HEK293 (cell line): ENCODE measurements around the gene OPA1.

ENCODE experiments used
- CTCF ChIA-PET: fragments of 350-600 bp; formaldehyde crosslinking; extraction: SDS; loops from one replicate; lab custom pipeline; 2021; ENCODE audit warnings: antibody characterized with exemption; lab: Yijun Ruan, JAX
- POLR2A ChIA-PET: fragments of 300-600 bp; formaldehyde crosslinking; extraction: SDS; loops from one replicate; lab custom pipeline; 2020; ENCODE audit warnings: antibody characterized with exemption, inconsistent platforms; lab: Yijun Ruan, JAX
- H3K27ac ChIP-seq: fragments of 200-500 bp; sonication (Bioruptor generic); 2 replicates; pipeline ENCODE4 v1.5.1; 2014; ENCODE audit warnings: low read depth, low read length, control low read depth, inconsistent platforms; ENCODE audit errors: extremely low read depth
- H3K36me3 ChIP-seq, 2 experiments: fragments of 200-500 bp in 1 of 2; sonication (Bioruptor generic) in 1 of 2; 1 replicate in 1 of 2; 2 replicates in 1 of 2; pipeline ENCODE4 v1.5.1; 2014 to 2017; ENCODE audit warnings: inconsistent platforms in 2 of 2, low read length in 2 of 2; ENCODE audit not compliant: control insufficient read depth in 2 of 2, insufficient read depth in 1 of 2
- H3K4me1 ChIP-seq: fragments of 200-500 bp; sonication (Bioruptor generic); 2 replicates; pipeline ENCODE4 v1.5.1; 2014; ENCODE audit warnings: mild to moderate bottlenecking, low read length, inconsistent platforms; ENCODE audit not compliant: control insufficient read depth, insufficient read depth
- H3K4me3 ChIP-seq: 2 replicates; pipeline ENCODE4 v1.5.1; 2011; ENCODE audit warnings: low read depth, mild to moderate bottlenecking, control low read depth, low read length, moderate library complexity
- H3K9me3 ChIP-seq: fragments of 200-500 bp; sonication (Bioruptor generic); 2 replicates; pipeline ENCODE4 v1.5.1; 2014; ENCODE audit warnings: low read depth, low read length, inconsistent platforms; ENCODE audit not compliant: control insufficient read depth, insufficient read depth
- FEZF1 ChIP-seq: fragments of 450-650 bp; formaldehyde crosslinking; IDR thresholded peaks from 2 replicates; pipeline ENCODE4 v1.5.1; 2016; ENCODE audit warnings: missing biosample characterization, missing genetic modification characterization
- HOXC10 ChIP-seq: sonication (generic); formaldehyde crosslinking; IDR thresholded peaks from 2 replicates; pipeline ENCODE4 v1.8.1; 2023; ENCODE audit warnings: mild to moderate bottlenecking, missing genetic modification reagents
- KLF7 ChIP-seq: fragments of 450-650 bp; formaldehyde crosslinking; IDR thresholded peaks from 2 replicates; pipeline ENCODE4 v1.5.1; 2016; ENCODE audit warnings: missing biosample characterization, missing genetic modification characterization, borderline replicate concordance
- MZF1 ChIP-seq: fragments of 450-650 bp; formaldehyde crosslinking; IDR thresholded peaks from 2 replicates; pipeline ENCODE4 v1.5.1; 2017; ENCODE audit warnings: missing biosample characterization, missing genetic modification characterization, borderline replicate concordance
- ZBTB7A ChIP-seq: fragments of 450-650 bp; formaldehyde crosslinking; IDR thresholded peaks from 2 replicates; pipeline ENCODE4 v1.5.1; 2016; ENCODE audit warnings: low read depth, missing biosample characterization, missing genetic modification characterization
- ZFP37 ChIP-seq: fragments of 450-650 bp; formaldehyde crosslinking; IDR thresholded peaks from 2 replicates; pipeline ENCODE4 v1.5.1; 2016; ENCODE audit warnings: missing biosample characterization, missing genetic modification characterization
- ZNF121 ChIP-seq: fragments of 450-650 bp; formaldehyde crosslinking; IDR thresholded peaks from 2 replicates; pipeline ENCODE4 v1.5.1; 2016; ENCODE audit warnings: missing biosample characterization, missing genetic modification characterization
- ZNF138 ChIP-seq: fragments of 450-650 bp; formaldehyde crosslinking; IDR thresholded peaks from 2 replicates; pipeline ENCODE4 v1.5.1; 2016; ENCODE audit warnings: missing biosample characterization, missing genetic modification characterization, borderline replicate concordance
- ZNF140 ChIP-seq: fragments of 450-650 bp; formaldehyde crosslinking; IDR thresholded peaks from 2 replicates; pipeline ENCODE4 v1.5.1; 2016; ENCODE audit warnings: missing biosample characterization, missing genetic modification characterization
- ZNF146 ChIP-seq: fragments of 450-650 bp; formaldehyde crosslinking; IDR thresholded peaks from 2 replicates; pipeline ENCODE4 v1.5.1; 2016; ENCODE audit warnings: missing biosample characterization, missing genetic modification characterization
- ZNF169 ChIP-seq: fragments of 450-650 bp; formaldehyde crosslinking; IDR thresholded peaks from 2 replicates; pipeline ENCODE4 v1.5.1; 2016; ENCODE audit warnings: missing biosample characterization, missing genetic modification characterization
- ZNF394 ChIP-seq: fragments of 450-650 bp; formaldehyde crosslinking; IDR thresholded peaks from 2 replicates; pipeline ENCODE4 v1.5.1; 2016; ENCODE audit warnings: missing biosample characterization, missing genetic modification characterization, mild to moderate bottlenecking, moderate library complexity, borderline replicate concordance
- ZNF433 ChIP-seq: fragments of 450-650 bp; formaldehyde crosslinking; IDR thresholded peaks from 2 replicates; pipeline ENCODE4 v1.5.1; 2016; ENCODE audit warnings: missing biosample characterization, missing genetic modification characterization, low read depth
- ZNF513 ChIP-seq: fragments of 450-650 bp; IDR thresholded peaks from 2 replicates; pipeline ENCODE4 v1.5.1; 2018; ENCODE audit warnings: missing biosample characterization, missing genetic modification characterization
- ZNF514 ChIP-seq: fragments of 450-650 bp; formaldehyde crosslinking; IDR thresholded peaks from 2 replicates; pipeline ENCODE4 v1.5.1; 2016; ENCODE audit warnings: missing biosample characterization, missing genetic modification characterization
- ZNF548 ChIP-seq: fragments of 450-650 bp; formaldehyde crosslinking; IDR thresholded peaks from 2 replicates; pipeline ENCODE4 v1.5.1; 2016; ENCODE audit warnings: missing biosample characterization, missing genetic modification characterization
- ZNF560 ChIP-seq: fragments of 450-650 bp; formaldehyde crosslinking; IDR thresholded peaks from 2 replicates; pipeline ENCODE4 v1.5.1; 2017; ENCODE audit warnings: missing biosample characterization, missing genetic modification characterization, borderline replicate concordance
- ZNF777 ChIP-seq: fragments of 450-650 bp; formaldehyde crosslinking; IDR thresholded peaks from 2 replicates; pipeline ENCODE4 v1.5.1; 2017; ENCODE audit warnings: missing biosample characterization, missing genetic modification characterization, borderline replicate concordance
- ZNF792 ChIP-seq: fragments of 450-650 bp; formaldehyde crosslinking; IDR thresholded peaks from 2 replicates; pipeline ENCODE4 v1.5.1; 2016; ENCODE audit warnings: missing biosample characterization, missing genetic modification characterization
- ZNF837 ChIP-seq: fragments of 450-650 bp; formaldehyde crosslinking; IDR thresholded peaks from 2 replicates; pipeline ENCODE4 v1.5.1; 2016; ENCODE audit warnings: missing biosample characterization, missing genetic modification characterization
- ZSCAN30 ChIP-seq: fragments of 450-650 bp; IDR thresholded peaks from 2 replicates; pipeline ENCODE4 v1.5.1; 2018; ENCODE audit warnings: missing biosample characterization, mild to moderate bottlenecking, missing genetic modification characterization, moderate library complexity
- ZXDB ChIP-seq: fragments of 450-650 bp; formaldehyde crosslinking; IDR thresholded peaks from 2 replicates; pipeline ENCODE4 v1.5.1; 2016; ENCODE audit warnings: missing biosample characterization, missing genetic modification characterization
- TF ChIP-seq, protein P1 (sequence below): fragments of 450-650 bp; formaldehyde crosslinking; IDR thresholded peaks from 2 replicates; pipeline ENCODE4 v1.5.1; 2017; ENCODE audit warnings: missing biosample characterization, missing genetic modification characterization
- TF ChIP-seq, protein P2 (sequence below): fragments of 450-650 bp; formaldehyde crosslinking; IDR thresholded peaks from 2 replicates; pipeline ENCODE4 v1.5.1; 2016; ENCODE audit warnings: missing biosample characterization, missing genetic modification characterization
- TF ChIP-seq, protein P3 (sequence below): IDR thresholded peaks from 2 replicates; pipeline ENCODE4 v1.6.1; 2011; ENCODE audit warnings: mild to moderate bottlenecking, low read depth, low read length, borderline replicate concordance

Gene OPA1

GRCh38 chr3:193729088-193729465 is 136.1 kb downstream of the OPA1 start:
- Histone ChIP-seq H3K4me1 (no peaks in the 10 kb centered on the region), H3K4me3 (no peak overlapping the region), H3K9me3 (no peaks in the 10 kb centered on the region), H3K27ac (no peak overlapping the region), H3K36me3 (no peaks in the 10 kb centered on the region)
- ChIA-PET POLR2A (no interaction called here), CTCF (no interaction called here)
- TF ChIP-seq, protein P1, sequence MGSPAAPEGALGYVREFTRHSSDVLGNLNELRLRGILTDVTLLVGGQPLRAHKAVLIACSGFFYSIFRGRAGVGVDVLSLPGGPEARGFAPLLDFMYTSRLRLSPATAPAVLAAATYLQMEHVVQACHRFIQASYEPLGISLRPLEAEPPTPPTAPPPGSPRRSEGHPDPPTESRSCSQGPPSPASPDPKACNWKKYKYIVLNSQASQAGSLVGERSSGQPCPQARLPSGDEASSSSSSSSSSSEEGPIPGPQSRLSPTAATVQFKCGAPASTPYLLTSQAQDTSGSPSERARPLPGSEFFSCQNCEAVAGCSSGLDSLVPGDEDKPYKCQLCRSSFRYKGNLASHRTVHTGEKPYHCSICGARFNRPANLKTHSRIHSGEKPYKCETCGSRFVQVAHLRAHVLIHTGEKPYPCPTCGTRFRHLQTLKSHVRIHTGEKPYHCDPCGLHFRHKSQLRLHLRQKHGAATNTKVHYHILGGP = no peak
- TF ChIP-seq ZNF121 (tag by site-specific recombination) (no peak), FEZF1 (tag by site-specific recombination) (no peak), ZNF394 (tag by site-specific recombination) (no peak), MZF1 (tag by site-specific recombination) (no peak), ZNF777 (tag by site-specific recombination) (no peak), ZNF433 (tag by site-specific recombination) (no peak), ZFP37 (tag by site-specific recombination) (no peak), ZNF140 (tag by site-specific recombination) (no peak), ZNF548 (tag by site-specific recombination) (no peak), ZNF169 (tag by site-specific recombination) (no peak), ZSCAN30 (no peak)

DNA sequence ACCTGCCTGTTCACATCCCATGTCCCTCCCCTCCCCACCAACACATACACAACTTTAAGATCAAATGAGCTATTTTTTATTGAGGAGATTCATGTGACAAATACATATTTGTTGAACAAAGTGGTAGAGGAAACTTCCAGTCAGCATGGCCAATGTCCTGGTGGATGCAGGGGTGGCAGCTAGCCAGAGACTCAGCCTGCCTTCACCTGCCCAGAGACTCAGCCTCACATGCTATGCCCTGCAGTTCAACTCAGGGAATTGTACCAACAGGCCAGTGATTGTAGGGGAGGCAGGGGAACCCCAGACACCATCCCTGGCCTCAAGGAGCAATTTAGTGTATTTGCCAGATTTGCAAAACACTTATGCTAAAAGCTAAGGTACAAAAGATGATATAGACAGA is 136.6 kb downstream of the OPA1 start:
- Histone ChIP-seq H3K4me3 (no peak overlapping the region), H3K4me1 (no peaks in the 10 kb centered on the region), H3K9me3 (no peaks in the 10 kb centered on the region), H3K36me3 (no peaks in the 10 kb centered on the region)
- ChIA-PET CTCF (interaction anchor here (0.6 kb wide), 1 partner anchor 406 kb away, joined by 3 read pairs; no protein-coding TSS in a partner anchor), POLR2A (interaction anchor here (0.5 kb wide), 1 partner anchor 9 kb away, joined by 5 read pairs; no protein-coding TSS in a partner anchor)
- TF ChIP-seq, protein P2, sequence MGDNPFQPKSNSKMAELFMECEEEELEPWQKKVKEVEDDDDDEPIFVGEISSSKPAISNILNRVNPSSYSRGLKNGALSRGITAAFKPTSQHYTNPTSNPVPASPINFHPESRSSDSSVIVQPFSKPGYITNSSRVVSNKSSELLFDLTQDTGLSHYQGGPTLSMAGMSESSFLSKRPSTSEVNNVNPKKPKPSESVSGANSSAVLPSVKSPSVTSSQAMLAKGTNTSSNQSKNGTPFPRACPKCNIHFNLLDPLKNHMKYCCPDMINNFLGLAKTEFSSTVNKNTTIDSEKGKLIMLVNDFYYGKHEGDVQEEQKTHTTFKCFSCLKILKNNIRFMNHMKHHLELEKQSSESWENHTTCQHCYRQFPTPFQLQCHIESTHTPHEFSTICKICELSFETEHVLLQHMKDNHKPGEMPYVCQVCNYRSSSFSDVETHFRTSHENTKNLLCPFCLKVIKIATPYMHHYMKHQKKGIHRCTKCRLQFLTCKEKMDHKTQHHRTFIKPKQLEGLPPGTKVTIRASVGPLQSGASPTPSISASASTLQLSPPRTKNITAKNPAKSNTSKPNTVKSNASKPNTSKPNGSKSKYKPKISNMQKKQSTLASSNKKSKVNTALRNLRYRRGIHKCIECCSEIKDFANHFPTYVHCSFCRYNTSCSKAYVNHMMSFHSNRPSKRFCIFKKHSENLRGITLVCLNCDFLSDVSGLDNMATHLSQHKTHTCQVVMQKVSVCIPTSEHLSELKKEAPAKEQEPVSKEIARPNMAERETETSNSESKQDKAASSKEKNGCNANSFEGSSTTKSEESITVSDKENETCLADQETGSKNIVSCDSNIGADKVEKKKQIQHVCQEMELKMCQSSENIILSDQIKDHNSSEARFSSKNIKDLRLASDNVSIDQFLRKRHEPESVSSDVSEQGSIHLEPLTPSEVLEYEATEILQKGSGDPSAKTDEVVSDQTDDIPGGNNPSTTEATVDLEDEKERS (tag by site-specific recombination) = no peak
- TF ChIP-seq ZNF138 (tag by site-specific recombination) (no peak), KLF7 (no peak), ZNF514 (tag by site-specific recombination) (no peak), ZNF560 (tag by site-specific recombination) (no peak), ZNF513 (no peak), ZBTB7A (no peak), ZNF792 (tag by site-specific recombination) (no peak), ZNF146 (tag by site-specific recombination) (no peak), ZXDB (tag by site-specific recombination) (no peak), HOXC10 (CRISPR knock-in tag) (no peak), ZNF837 (tag by site-specific recombination) (no peak)
- TF ChIP-seq, protein P1 = no peak
- TF ChIP-seq, protein P3, sequence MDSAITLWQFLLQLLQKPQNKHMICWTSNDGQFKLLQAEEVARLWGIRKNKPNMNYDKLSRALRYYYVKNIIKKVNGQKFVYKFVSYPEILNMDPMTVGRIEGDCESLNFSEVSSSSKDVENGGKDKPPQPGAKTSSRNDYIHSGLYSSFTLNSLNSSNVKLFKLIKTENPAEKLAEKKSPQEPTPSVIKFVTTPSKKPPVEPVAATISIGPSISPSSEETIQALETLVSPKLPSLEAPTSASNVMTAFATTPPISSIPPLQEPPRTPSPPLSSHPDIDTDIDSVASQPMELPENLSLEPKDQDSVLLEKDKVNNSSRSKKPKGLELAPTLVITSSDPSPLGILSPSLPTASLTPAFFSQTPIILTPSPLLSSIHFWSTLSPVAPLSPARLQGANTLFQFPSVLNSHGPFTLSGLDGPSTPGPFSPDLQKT = no peak
- TF ChIP-seq, all 188 proteins: peak for 0
- H3K27ac ChIP-seq = no peak overlapping the region
